ENCODE results near the gene PDZD4.

Gene PDZD4

DNA sequence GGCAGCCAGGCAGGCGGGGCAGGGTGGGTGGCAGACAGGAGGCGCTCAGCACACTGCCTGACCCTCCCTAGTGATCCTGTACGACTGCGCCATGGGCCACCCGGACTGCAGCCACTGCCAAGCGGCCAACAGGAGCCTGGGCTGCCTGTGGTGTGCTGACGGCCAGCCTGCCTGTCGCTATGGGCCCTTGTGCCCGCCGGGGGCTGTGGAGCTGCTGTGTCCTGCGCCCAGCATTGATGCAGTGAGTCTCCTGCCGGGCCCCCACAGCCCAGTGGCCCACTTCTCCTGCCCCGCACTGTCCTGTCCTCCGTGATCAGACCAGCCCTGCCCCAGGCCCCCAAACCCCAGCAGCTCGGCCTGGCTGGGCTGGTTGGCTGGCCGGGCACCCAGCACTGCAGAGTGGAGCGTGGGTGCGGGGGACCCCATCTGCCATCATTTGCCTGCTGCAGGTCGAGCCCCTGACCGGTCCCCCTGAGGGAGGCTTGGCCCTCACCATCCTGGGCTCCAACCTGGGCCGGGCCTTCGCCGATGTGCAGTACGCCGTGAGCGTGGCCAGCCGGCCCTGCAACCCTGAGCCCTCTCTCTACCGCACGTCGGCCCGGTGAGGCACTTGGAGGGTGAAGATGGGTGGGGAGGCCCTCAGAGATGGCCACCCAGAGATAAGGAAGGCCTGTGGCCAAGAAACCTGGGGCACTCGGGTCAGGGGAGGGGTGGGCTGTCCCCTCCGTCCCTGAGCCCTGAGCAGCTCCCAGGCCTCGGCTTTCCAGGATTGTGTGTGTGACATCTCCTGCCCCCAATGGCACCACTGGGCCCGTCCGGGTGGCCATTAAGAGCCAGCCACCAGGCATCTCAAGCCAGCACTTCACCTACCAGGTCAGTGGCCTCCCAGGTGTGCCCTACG is 58.7 kb downstream of the PDZD4 start:
- no peak for DNase-seq

DNA sequence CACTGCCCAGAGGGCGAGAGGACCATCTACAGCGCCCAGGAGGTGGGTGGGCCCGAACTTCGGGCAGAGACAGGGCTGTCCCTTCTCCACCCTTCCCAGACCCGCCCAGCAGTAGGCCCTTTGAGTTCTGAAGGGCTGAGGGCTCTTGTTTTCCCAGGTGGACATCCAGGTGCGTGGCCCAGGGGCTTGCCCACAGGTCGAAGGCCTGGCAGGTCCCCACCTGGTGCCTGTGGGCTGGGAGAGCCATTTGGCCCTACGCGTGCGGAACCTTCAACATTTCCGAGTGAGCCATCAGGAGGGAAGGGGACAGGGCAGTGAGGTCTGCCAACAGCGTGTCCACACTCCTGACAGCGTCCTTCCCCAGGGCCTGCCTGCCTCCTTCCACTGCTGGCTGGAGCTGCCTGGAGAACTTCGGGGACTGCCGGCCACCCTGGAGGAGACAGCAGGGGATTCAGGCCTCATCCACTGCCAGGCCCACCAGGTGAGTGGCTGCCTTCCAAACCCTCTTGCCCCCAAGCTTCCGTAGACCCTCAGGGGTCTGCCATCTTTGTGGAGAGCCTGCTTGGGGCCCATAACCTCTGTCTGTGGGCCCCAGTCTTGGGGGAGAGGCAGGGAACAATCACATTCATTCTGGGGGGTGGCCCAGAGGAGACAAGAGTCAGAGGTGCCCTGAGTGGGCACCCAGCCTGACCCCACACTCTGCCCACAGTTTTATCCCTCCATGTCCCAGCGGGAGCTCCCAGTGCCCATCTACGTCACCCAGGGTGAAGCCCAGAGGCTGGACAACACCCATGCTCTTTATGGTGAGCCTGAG is 59.5 kb downstream of the PDZD4 start:
- no peak for DNase-seq

DNA sequence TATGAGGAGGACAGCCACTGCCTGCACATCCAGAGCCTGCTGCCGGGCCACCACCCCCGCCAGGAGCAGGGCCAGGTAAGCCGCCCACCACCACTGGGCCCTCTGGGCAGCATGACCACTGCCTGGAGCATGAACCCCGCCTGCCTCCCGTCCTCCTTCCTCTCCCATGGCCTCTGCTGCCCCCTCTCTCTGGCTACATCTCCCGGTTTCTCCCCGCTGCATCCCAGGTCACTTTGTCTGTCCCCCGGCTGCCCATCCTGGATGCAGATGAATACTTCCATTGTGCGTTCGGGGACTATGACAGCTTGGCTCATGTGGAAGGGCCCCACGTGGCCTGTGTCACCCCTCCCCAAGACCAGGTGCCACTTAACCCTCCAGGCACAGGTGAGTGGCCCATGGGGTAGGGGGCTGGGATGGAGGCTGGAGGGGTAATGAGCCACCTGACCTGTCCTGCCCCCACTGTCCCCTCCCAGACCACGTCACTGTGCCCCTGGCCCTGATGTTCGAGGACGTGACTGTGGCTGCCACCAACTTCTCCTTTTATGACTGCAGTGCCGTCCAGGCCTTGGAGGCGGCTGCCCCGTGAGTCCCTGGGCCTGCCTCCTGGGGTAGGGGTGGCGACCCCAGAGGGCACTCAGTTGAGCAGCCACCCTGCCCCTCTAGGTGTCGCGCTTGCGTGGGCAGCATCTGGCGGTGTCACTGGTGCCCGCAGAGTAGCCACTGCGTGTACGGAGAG is 60.3 kb downstream of the PDZD4 start:
- DNase-seq = no peak

DNA sequence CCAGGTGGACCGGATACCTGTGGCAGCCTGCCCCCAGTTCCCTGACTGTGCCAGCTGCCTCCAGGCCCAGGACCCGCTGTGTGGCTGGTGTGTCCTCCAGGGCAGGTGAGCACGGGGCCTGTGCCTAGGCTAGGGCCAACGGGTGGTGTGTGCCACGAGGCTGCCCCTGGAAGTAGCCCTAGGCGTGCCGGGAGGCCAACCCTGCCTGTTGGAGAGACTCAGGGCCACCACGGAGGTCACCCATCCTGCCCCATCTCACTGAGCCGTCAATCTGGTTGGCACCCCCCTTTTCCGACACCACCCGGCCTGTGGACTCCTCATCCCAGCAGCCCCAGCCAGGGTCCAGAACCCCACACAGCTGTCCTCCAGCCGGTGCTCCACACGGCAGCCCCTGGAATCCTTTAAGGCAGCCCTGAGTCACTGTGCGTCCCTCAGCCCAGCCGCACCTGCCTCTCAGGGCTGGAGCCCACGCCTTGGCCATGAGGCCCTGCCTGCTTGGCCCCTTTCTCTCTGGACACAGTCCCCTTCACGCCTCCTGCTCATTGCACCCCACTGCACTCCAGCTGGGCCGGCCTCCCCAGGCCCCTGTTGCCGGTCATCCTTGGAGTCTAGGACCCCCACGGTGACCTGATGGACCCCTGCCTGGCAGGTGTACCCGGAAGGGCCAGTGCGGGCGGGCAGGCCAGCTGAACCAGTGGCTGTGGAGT is 61.0 kb downstream of the PDZD4 start:
- no peak for DNase-seq

DNA sequence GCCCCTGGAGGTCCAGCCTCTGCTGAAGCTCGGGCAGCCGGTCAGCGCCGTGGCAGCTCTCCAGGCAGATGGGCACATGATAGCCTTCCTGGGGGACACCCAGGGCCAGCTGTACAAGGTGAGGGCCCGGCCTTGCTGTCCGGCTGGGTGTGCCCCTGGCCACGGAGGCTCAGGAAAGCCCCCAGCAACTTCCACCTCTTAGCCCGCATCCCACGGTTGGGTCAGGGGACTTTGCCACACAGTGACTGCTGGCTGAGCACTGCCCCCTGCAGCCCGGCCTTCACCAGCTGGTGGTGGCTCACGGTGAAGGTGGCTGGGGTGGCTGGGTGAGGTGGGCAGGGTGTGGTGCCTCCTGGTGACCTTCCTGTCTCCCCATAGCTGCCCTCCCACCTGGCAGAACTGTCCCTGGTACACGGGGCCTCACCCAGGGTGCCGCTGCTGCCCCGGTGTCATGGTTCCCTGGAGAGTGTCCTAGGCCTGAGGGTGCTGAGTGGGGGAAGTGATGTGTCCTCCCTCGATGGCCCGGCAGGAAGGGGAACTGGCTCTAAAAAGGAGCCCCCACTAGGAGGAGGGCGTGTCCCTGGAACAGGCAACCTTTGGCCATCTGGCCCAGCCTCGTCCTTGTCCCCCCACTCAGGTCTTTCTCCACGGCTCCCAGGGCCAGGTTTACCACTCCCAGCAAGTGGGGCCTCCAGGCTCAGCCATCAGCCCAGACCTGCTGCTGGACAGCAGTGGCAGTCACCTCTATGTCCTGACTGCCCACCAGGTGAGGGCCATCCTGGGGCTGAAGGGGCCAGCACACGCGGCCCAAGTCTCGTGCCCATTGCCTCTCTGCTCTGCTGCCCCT is 61.8 kb downstream of the PDZD4 start:
- DNase-seq = no peak

DNA sequence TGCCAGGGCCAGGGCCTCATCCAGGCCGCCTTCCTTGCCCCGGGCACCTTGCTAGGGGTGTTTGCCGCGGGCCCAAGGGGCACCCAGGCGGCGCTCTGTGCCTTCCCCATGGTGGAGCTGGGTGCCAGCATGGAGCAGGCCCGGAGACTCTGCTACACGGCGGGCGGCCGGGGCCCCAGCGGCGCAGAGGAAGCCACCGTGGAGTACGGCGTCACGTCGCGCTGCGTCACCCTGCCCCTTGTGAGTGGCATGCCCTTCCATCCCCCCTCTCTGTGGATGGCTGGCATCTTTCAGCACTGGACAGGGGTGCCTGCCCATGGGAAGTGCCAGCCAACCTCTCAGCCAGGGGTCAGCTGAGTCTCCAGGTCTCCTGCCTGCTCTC is 62.7 kb downstream of the PDZD4 start:
- DNase-seq = no peak

DNA sequence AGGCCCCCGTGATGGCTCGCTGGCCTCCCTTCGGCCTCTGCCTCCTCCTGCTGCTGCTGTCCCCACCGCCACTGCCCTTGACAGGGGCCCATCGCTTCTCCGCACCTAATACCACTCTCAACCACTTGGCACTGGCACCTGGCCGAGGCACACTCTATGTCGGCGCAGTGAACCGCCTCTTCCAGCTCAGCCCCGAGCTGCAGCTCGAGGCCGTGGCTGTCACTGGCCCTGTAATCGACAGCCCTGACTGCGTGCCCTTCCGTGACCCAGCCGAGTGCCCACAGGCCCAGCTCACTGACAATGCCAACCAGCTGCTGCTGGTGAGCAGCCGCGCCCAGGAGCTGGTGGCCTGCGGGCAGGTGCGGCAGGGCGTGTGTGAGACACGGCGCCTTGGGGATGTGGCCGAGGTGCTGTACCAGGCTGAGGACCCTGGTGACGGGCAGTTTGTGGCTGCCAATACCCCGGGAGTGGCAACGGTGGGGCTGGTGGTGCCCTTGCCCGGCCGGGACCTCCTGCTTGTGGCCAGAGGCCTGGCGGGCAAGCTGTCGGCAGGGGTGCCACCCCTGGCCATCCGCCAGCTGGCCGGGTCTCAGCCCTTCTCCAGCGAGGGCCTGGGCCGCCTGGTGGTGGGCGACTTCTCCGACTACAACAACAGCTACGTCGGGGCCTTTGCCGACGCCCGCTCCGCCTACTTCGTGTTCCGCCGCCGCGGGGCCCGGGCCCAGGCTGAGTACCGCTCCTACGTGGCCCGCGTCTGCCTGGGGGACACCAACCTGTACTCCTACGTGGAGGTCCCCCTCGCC is 63.3 kb downstream of the PDZD4 start:
- no peak for DNase-seq

DNA sequence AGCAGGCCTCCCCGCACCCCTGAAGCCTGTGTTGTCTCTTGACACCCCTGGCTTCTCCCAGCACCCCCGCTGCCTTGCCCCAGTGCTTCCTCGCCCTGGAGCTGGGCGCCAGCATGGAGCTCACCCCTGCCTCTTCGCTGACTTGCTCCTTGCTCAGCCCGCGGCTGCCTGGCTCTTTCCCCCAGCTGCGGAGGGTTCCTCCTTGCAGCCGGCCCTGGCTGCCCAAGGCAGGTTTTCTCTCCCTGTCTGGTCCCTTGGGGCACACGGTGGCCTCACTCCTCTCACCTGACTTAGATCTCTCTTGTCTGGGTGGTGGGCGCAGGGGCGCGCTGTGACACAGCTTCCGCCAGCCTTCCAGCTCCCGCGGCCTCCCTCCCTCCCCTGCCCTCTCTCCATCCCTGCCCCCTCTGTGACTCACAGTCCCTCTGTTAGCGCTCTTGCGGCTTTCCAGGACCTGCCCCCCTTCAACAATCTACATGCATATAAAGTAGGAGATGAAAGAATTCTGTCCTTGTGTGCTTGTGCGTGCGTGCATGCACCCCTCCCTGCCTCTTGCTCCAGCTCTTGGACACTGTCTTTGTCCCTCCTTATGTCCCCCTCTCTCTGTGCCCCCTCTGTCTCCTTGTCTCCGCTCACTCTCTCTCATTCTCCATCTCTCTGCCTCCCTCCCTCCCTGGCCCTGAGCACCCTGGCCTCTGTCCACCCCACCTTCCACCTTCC is 64.1 kb downstream of the PDZD4 start:
- DNase-seq = peak; percentile 75

DNA sequence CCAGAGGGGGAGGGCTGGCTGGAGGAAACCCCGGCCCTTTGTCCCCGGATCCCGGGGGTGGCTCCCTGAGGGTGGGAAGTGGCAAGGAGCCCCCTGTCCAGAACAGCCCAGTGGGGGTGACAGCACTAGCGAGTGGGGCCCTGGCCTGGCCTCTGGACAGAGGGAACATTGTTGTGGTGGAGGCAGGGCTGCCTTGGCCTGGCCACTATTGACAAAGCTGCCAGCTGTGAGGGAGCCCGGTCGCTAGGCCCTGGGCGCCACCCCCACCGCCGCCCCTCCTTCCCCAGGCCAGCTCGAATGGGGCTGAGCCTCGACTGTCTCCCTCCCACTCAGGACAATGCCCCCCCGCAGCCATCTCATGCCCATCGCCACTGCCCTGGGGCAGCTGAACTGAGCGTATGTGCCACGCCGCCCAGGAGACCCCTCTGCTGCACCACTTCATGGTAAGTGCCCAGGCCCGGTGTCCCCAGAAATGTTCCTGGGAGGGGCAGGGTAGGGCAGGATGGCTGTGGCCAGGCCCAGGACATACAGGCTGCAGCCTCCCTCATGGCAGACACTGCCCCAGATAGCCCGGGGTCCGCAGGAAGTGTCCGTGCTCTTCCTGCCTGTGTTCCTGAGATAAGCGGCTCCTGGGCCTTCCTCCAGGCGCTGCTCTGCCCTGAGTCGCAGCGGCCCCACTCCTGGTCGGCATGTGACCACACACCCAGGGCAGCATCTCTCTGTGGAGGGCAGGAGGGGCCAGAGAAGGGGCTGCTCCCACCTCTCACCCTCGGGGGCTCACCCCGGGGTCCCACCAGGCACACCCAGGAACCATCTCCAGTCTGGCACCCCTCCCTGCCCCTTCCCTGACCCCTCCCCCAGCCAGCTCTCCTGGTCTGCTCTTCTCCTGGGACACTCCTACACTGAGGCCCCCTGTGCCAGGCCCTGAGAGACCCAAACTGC is 64.9 kb downstream of the PDZD4 start:
- DNase-seq = no peak

DNA sequence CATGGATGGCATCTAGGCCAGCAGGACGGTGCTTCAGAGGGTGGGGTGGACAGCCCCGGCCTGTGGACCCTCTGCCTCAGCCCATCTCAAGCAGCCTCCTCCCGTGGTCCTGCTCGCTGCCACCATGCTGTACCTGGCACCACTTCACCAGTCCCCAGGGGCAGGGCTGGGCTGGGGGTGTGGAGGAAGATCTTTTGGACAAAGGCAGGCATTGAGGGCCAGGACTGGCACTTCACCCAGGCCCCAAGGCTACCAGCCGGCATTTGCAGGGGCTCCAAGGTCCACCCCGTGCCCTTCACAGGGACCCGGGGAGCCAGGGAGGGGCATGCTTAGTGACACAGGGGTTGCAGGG is 65.6 kb downstream of the PDZD4 start:
- no peak for DNase-seq

DNA sequence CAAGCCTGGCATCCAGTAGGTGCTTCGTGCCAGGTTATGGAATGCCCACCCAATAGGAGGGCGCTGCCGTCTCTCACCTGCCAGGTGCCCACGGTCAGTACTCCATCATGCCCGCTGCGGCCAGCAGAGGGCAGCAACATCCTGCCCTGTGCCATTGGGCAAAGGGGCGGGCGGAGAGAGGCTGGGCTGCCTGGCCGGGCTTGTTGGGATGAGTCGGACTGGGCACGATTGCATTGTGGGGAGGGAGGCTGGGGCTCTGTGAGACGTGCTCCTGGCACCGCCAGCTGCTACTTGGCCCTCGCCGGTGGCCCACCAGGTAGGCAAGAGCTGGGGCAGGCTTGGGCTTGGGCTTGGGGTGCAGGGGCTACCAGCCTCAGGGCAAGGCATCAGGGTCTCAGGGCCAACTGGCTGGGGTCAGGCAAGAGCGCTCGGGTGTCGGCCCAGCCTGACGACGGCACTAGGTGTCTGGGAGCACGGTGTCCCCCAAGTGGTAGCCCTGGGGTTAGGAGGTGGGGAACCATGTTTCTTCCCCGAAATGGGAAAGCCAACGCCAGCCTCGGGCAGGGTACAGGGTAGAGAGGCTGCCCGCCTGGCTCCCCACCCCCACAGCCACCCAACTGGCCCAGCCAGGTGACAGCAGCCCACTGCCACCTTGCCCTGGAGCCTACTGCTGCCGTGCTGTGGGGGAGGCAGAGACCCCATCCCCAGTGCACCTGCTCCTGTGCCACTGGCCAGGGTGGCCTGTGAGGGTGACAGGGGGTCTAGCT is 66.2 kb downstream of the PDZD4 start, which contains the start of gene PLXNB3:
Gene PLXNB3, plus strand, starts transcription at position 261 of the 767 bp plus-strand sequence. CDS start 1,287 bp downstream, outside the sequence.
- peak; percentile 74 for DNase-seq

DNA sequence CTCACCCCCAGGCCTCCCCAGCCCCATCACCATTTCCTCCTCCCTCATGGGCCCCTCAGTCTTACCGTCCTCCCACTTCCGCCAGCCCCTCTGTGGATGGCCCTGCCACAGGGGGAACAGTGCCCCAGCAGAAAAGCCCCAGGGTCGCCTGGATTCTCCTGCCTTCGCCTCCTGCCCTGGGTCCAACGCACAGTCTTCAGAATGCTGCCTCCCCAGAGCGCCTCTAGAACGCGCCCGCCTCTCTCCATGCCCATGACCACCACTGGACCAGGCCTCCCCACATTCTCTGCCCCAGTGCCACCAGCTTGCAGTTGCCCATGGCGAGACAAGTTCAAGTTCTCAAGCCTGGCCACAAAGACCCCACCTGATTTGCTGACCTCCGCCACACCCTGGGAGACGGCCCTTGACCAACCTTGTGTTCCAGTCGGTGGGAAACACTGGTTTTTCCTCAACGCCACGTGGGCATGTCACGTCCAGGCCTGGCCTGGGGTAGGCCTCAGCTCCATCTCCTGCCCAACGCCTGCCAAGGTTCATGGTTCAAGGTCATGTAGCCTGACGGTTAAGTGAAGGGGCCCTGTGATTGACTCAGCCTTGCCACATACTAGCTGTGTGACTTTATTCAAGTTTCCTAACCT is 66.9 kb downstream of the PDZD4 start:
- no peak for DNase-seq

DNA sequence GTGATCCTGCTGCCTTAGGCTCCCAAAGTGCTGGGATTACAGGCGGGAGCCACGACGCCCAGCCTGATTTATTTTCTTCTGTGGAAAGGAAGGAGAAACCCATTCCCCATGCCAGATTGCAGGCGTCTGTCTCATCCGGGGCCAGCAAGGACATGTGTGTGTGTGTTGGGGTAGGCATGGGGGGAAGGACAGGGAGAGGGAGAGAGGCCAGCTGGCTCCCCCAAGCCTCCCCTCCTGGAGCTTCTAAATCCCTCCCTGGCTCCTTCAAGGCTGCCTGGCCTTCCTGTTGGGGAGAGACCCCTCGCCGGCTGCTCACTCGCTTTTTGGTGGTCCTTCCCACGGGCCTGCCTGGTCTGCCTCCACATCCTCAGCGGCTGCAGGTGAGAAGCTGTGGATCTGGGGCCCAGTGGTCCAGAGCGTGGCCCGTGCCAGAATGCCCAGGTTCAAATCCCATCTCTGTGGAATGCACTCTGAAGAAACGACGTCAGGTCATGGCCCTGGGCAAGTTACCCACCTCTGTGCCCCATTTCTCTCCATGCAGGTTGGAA is 67.6 kb downstream of the PDZD4 start:
- no peak for DNase-seq

DNA sequence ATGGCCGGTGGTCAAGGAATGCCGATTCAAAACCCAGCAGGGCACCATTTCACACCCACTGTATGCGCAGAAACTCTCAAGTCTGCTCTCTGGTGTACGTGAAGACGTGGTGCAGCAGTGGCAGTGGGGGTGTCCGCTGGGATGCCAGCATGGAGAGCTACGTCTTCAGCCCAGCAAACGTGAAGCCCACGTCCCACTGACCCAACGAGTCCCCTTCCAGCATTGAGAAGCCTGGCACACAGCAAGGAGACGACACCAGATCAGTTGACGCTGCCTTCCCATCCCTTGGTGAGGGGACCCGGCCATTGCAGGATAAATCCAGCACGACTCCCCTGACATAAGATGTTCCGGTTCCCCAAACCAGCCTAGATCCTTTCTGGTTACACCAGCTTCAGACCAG is 68.5 kb downstream of the PDZD4 start:
- DNase-seq = no peak

DNA sequence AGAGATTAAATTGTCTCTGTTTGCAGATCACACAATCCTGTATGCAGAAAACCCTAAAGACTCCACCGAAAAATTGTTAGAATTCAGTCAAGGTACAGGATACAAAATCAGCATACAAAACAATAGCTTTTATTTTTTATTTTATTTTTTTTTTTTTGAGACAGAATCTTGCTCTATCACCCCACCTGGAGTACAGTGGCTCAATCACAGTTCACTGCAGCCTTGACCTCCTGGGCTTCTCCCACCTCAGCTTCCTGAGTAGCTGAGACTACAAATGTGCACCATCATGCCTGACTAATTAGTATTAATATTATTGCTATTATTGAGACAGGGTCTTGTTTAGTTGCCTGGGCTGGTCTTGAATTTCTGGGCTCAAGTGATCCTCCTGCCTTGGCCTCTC is 75.2 kb downstream of the PDZD4 start:
- DNase-seq = no peak

Data from fibroblast of skin of back (primary cell).